ENCODE data around the gene CLSTN2. TPM values are rescaled to one million over a fixed set of nuclear protein-coding genes. Genes with fewer than 3 reads are reported as not detected.

Gene CLSTN2
- total and polyA plus RNA-seq, 4 donors: 0.09 to 2.2 (median 0.55) TPM

- TF ChIP-seq, protein P1, sequence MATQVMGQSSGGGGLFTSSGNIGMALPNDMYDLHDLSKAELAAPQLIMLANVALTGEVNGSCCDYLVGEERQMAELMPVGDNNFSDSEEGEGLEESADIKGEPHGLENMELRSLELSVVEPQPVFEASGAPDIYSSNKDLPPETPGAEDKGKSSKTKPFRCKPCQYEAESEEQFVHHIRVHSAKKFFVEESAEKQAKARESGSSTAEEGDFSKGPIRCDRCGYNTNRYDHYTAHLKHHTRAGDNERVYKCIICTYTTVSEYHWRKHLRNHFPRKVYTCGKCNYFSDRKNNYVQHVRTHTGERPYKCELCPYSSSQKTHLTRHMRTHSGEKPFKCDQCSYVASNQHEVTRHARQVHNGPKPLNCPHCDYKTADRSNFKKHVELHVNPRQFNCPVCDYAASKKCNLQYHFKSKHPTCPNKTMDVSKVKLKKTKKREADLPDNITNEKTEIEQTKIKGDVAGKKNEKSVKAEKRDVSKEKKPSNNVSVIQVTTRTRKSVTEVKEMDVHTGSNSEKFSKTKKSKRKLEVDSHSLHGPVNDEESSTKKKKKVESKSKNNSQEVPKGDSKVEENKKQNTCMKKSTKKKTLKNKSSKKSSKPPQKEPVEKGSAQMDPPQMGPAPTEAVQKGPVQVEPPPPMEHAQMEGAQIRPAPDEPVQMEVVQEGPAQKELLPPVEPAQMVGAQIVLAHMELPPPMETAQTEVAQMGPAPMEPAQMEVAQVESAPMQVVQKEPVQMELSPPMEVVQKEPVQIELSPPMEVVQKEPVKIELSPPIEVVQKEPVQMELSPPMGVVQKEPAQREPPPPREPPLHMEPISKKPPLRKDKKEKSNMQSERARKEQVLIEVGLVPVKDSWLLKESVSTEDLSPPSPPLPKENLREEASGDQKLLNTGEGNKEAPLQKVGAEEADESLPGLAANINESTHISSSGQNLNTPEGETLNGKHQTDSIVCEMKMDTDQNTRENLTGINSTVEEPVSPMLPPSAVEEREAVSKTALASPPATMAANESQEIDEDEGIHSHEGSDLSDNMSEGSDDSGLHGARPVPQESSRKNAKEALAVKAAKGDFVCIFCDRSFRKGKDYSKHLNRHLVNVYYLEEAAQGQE (IDR thresholded peaks at IDR 0.05): no peak
- TF ChIP-seq TAF1 (conservative IDR thresholded peaks at IDR 0.05) (no peak), NR2F2 (IDR thresholded peaks at IDR 0.05) (no peak), YY1 (IDR thresholded peaks at IDR 0.05) (no peak), HNF4G (IDR thresholded peaks at IDR 0.05) (no peak)
Observed at GRCh38 chr3:140532793-140533330, 597.9 kb downstream of the CLSTN2 start (continued).

DNA sequence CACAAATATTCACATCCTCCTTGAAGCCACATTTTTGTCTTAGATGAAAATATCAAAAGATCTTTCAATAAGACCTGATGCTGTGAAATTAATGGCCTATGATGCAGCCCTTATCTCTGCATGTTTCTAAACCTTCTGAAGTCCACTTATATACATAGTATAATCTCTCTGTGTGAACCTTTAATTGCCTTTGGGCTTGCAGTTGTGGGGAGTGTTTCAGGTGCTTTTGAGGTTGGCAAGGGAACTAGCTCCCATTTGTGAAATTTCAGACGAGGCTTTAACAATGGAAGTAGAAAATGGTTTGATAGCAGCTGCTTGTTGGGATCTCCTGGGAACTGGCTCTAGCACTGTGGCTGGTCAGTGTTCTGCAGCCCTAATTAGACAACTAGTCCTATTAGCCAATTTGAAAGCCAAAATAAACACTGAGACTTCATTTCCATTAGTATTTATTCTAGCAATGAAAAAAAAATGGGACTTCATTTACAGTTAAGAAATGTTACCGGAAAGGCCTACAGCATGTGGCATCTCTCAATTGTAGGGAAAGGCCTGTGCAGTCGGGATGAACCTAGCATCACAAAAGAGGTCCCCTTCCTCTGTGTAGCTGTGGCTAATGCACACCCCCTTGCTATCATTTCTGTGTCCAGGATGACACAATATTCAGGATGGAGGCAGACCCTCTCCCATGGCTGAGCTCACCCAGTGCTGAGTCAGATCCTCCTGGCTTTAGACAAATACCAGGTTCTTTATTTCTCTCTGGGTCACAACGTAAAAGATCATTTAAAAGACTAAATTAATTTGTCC is 602.1 kb downstream of the CLSTN2 start:
- no peaks in the 10 kb centered on the region for H3K36me3 ChIP-seq (ENCODE audit: control insufficient read depth in 4 of 4, insufficient read depth in 3 of 4, low read depth in 1 of 4, low read length in 3 of 4)
- 82% methylated on average over 4 of the region's 4 CpGs for WGBS
- peaks cover 0 to 2% (median 0%) of the 10 kb centered on the region in 4 donors for H3K27me3 ChIP-seq (ENCODE audit: control insufficient read depth in 4 of 4, insufficient read depth in 4 of 4, low read length in 3 of 4)
- no peak for TF ChIP-seq YY1 (IDR thresholded peaks at IDR 0.05)
- TF ChIP-seq SP1 (IDR thresholded peaks at IDR 0.05): no peak
- TF ChIP-seq JUND (IDR thresholded peaks at IDR 0.05): no peak
- no peak for TF ChIP-seq RXRA (IDR thresholded peaks at IDR 0.05)
- TF ChIP-seq RAD21 (IDR thresholded peaks at IDR 0.05): no peak
- TF ChIP-seq GABPA (IDR thresholded peaks at IDR 0.05 in 1 of 2, conservative IDR thresholded peaks at IDR 0.05 in 1 of 2): no peak
- TF ChIP-seq, protein P1 (IDR thresholded peaks at IDR 0.05): no peak
- no peak for DNase-seq (ENCODE audit: low spot score)
- H3K4me1 ChIP-seq (ENCODE audit: control insufficient read depth in 4 of 4, insufficient read depth in 4 of 4, low read length in 3 of 4): no peaks in the 10 kb centered on the region
- no peak overlapping the region for H3K27ac ChIP-seq (ENCODE audit: low read depth in 1 of 2, low read length in 2 of 2)
- H3K4me3 ChIP-seq (ENCODE audit: low read depth in 1 of 3, low read length in 3 of 3): no peak overlapping the region
- H3K9me3 ChIP-seq (ENCODE audit: control insufficient read depth in 4 of 4, low read length in 3 of 4): peaks cover 0 to 12% (median 1%) of the 10 kb centered on the region in 4 donors
- no peak overlapping the region for H3K9ac ChIP-seq (ENCODE audit: low read depth in 1 of 2, low read length in 2 of 2)

DNA sequence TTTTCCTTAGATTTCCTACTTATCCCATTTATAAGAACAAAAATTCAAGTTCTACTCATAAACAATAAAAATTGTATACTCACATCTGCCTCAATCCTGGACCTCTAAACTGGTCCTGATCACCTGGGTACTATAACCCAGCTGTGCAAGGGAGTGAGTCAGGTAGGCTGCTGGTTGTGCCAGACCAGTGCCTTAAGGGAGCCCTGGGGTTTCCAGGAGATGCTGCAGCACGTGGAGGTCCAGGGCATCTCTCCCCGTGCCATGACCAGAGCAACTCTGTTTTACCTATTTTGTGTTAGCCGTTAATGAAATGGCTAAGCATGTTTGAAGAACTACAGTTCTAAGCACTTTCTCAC is 602.7 kb downstream of the CLSTN2 start:
- TF ChIP-seq FOXA2 (IDR thresholded peaks at IDR 0.05) (no peak), SP1 (IDR thresholded peaks at IDR 0.05) (no peak)
- Histone ChIP-seq H3K9ac (ENCODE audit: low read depth in 1 of 2, low read length in 2 of 2) (no peak overlapping the region), H3K27me3 (ENCODE audit: control insufficient read depth in 4 of 4, insufficient read depth in 4 of 4, low read length in 3 of 4) (peaks cover 0 to 2% (median 0%) of the 10 kb centered on the region in 4 donors), H3K4me1 (ENCODE audit: control insufficient read depth in 4 of 4, insufficient read depth in 4 of 4, low read length in 3 of 4) (no peaks in the 10 kb centered on the region), H3K27ac (ENCODE audit: low read depth in 1 of 2, low read length in 2 of 2) (no peak overlapping the region), H3K4me3 (ENCODE audit: low read depth in 1 of 3, low read length in 3 of 3) (no peak overlapping the region), H3K36me3 (ENCODE audit: control insufficient read depth in 4 of 4, insufficient read depth in 3 of 4, low read depth in 1 of 4, low read length in 3 of 4) (no peaks in the 10 kb centered on the region), H3K9me3 (ENCODE audit: control insufficient read depth in 4 of 4, low read length in 3 of 4) (peaks cover 0 to 12% (median 1%) of the 10 kb centered on the region in 4 donors)
- WGBS: 90% methylated on average over 3 of the region's 3 CpGs
- DNase-seq (ENCODE audit: low spot score): no peak
